DLD1 (cell line): ENCODE measurements around the gene SARNP.
"Not testable (repeated sequence)": the region's sequence is repeated elsewhere in the genome, so short reads cannot be mapped to it uniquely, and the experiment has no call there.

Experiments
- in situ Hi-C: cut with HindIII; loops from 2 replicates; pipeline ENCODE4 v1.10.0; 2017; ENCODE audit warnings: low sequenced_read_pairs

Gene SARNP

GRCh38 chr12:55797068-55797467, 20.5 kb downstream of the SARNP start:
- in situ Hi-C loops: no loop called here

- in situ Hi-C loops: no loop called here
Measured at GRCh38 chr12:55795950-55796349, 21.6 kb downstream of the SARNP start.

- in situ Hi-C loops: no loop called here
Measured at GRCh38 chr12:55789893-55790292, 27.6 kb downstream of the SARNP start.

GRCh38 chr12:55789171-55789570, 28.4 kb downstream of the SARNP start:
- in situ Hi-C loops: no loop called here

- in situ Hi-C loops: no loop called here
Measured at GRCh38 chr12:55788546-55788945, 29.0 kb downstream of the SARNP start.

GRCh38 chr12:55780685-55781084, 36.8 kb downstream of the SARNP start:
- in situ Hi-C loops: no loop called here

GRCh38 chr12:55777856-55778255, 39.7 kb downstream of the SARNP start:
- in situ Hi-C loops: no loop called here

GRCh38 chr12:55771736-55772135, 45.8 kb downstream of the SARNP start:
- in situ Hi-C loops: no loop called here

- in situ Hi-C loops: no loop called here
Measured at GRCh38 chr12:55767156-55767555, 50.4 kb downstream of the SARNP start.

- in situ Hi-C loops: no loop called here
Measured at GRCh38 chr12:55765736-55766290, 51.7 kb downstream of the SARNP start.

- in situ Hi-C loops: no loop called here
Measured at GRCh38 chr12:55762646-55763045, 54.9 kb downstream of the SARNP start.

GRCh38 chr12:55760663-55761062, 56.9 kb downstream of the SARNP start:
- in situ Hi-C loops: no loop called here

GRCh38 chr12:55758575-55758974, 58.9 kb downstream of the SARNP start:
- in situ Hi-C loops: not testable (repeated sequence)

- in situ Hi-C loops: no loop called here
Measured at GRCh38 chr12:55757701-55758100, 59.8 kb downstream of the SARNP start.

- in situ Hi-C loops: no loop called here
Measured at GRCh38 chr12:55755246-55755645, 62.3 kb downstream of the SARNP start.

- in situ Hi-C loops: no loop called here
Measured at GRCh38 chr12:55748230-55748993, 69.1 kb downstream of the SARNP start.

- in situ Hi-C loops: no loop called here
Measured at GRCh38 chr12:55746913-55747231, 70.7 kb downstream of the SARNP start.

GRCh38 chr12:55746174-55746912, 71.2 kb downstream of the SARNP start:
- in situ Hi-C loops: no loop called here

GRCh38 chr12:55745361-55746173, 72.0 kb downstream of the SARNP start:
- in situ Hi-C loops: no loop called here

GRCh38 chr12:55744340-55745030, 73.0 kb downstream of the SARNP start:
- in situ Hi-C loops: no loop called here
